Sigmoid colon (tissue), 7 donors: ENCODE data around the gene SH2D6. TPM values are rescaled to one million over a fixed set of nuclear protein-coding genes. Genes with fewer than 3 reads are reported as not detected.
"Not testable (repeated sequence)": the region's sequence is repeated elsewhere in the genome, so short reads cannot be mapped to it uniquely, and the experiment has no call there.

Experiments
- DNase-seq: peaks from one replicate; pipeline ENCODE4 v3.0.0-alpha.2; 2019
- H3K27ac ChIP-seq, 4 donors: fragments of 200-600 bp; sonication (generic); one replicate each; pipeline ENCODE4 v1.5.1; 2016 to 2019; ENCODE audit warnings: mild to moderate bottlenecking in 1 of 4
- H3K27me3 ChIP-seq, 3 donors: fragments of 200-600 bp; sonication (generic); one replicate each; pipeline ENCODE4 v1.5.1; 2019; ENCODE audit warnings: mild to moderate bottlenecking in 1 of 3
- H3K36me3 ChIP-seq, 4 donors: fragments of 200-600 bp; sonication (generic); one replicate each; pipeline ENCODE4 v1.5.1; 2016 to 2019
- H3K4me1 ChIP-seq, 4 donors: fragments of 200-600 bp; sonication (generic); one replicate each; pipeline ENCODE4 v1.5.1; 2017 to 2019
- H3K4me3 ChIP-seq, 4 donors: fragments of 200-600 bp; sonication (generic); one replicate each; pipeline ENCODE4 v1.5.1; 2017 to 2019; ENCODE audit warnings: mild to moderate bottlenecking in 2 of 4, moderate library complexity in 1 of 4
- H3K9me3 ChIP-seq, 4 donors: fragments of 200-600 bp in 3 of 4; sonication (generic) in 3 of 4; one replicate each; pipeline versions ENCODE4 v1.5.1 to v1.6.1; 2013 to 2019
- CTCF ChIP-seq, 4 experiments: fragments of 450-650 bp in 3 of 4; fragments of 200-600 bp in 1 of 4; IDR thresholded peaks; one replicate each; pipeline ENCODE4 v1.5.1; 2016 to 2019; ENCODE audit warnings: antibody characterized with exemption in 4 of 4, mild to moderate bottlenecking in 3 of 4, moderate library complexity in 2 of 4
- EP300 ChIP-seq, 4 donors: sonication (generic); formaldehyde crosslinking; IDR thresholded peaks; one replicate each; pipeline ENCODE4 v1.6.1; 2017; ENCODE audit warnings: antibody characterized with exemption in 4 of 4
- POLR2A ChIP-seq, 2 donors: fragments of 450-650 bp; IDR thresholded peaks; one replicate each; pipeline ENCODE4 v1.6.1; 2016; ENCODE audit warnings: antibody characterized with exemption in 2 of 2, mild to moderate bottlenecking in 2 of 2, moderate library complexity in 2 of 2
- POLR2AphosphoS5 ChIP-seq, 4 donors: sonication (generic); formaldehyde crosslinking; IDR thresholded peaks; one replicate each; pipeline ENCODE4 v1.6.1; 2017; ENCODE audit warnings: antibody characterized with exemption in 4 of 4
- WGBS, 2 donors: extraction: QIAGEN DNeasy Blood & Tissue Kit; methylation state at CpG; one replicate each; pipeline ENCODE4 v1.1.7; 2013; 5-methylcytosine and 5-hydroxymethylcytosine counted together
- intact Hi-C: fragments of 100-400 bp; cut with DNase I; formaldehyde crosslinking; loops from one replicate; pipeline ENCODE4 v1.15.1; 2023
- polyA plus RNA-seq, 3 donors: library from polyadenylated mRNA; stranded (reverse); fragments of 200-250 nt; gene quantifications; one replicate each; pipeline ENCODE4 v1.2.3, GENCODE V29; 2013
- total RNA-seq, 4 donors: library from RNA; depleted of rRNA; stranded (reverse); fragments of >200 nt; gene quantifications; one replicate each; pipeline ENCODE4 v1.1.0, GENCODE V29; 2016
- donor health status: healthy with polysubstance abuse.
- donor health status: Bipolar disorder and iron deficiency.
- donor health status: healthy.

The SH2D6 gene
- total and polyA plus RNA-seq, 7 donors, result 2.8 to 14.6 (median 11.4) TPM; not detected in 4

GRCh38 chr2:85413592-85414420 lies 4.7 kb upstream of the SH2D6 start:
- Histone ChIP-seq H3K27ac (peak overlapping the region; percentile 44 to 60 (median 56)), H3K36me3 (no peaks in the 10 kb centered on the region), H3K9me3 (no peaks in the 10 kb centered on the region), H3K4me3 (peak overlapping the region; percentile 40 to 67 (median 54)), H3K27me3 (no peaks in the 10 kb centered on the region), H3K4me1 (peaks cover 0 to 31% (median 18%) of the 10 kb centered on the region in 4 donors)
- 4 to 7% methylated on average over 44 of the region's 44 CpGs for WGBS, 2 donors
- TF ChIP-seq CTCF (IDR thresholded peaks at IDR 0.05) (no peak), POLR2A (IDR thresholded peaks at IDR 0.05) (peak in 1 of 2 donors; percentile 26), POLR2AphosphoS5 (IDR thresholded peaks at IDR 0.05) (peak; percentile 17 to 45 (median 37)), EP300 (IDR thresholded peaks at IDR 0.05) (no peak)
- DNase-seq, result no peak
- intact Hi-C loops, result no loop called here

GRCh38 chr2:85414421-85414759 lies 4.1 kb upstream of the SH2D6 start:
- H3K9me3 ChIP-seq, intact Hi-C loops, H3K36me3 ChIP-seq, H3K27me3 ChIP-seq, DNase-seq: not testable (repeated sequence)
- 76 to 87% methylated on average over 5 of the region's 5 CpGs for WGBS, 2 donors
- H3K4me1 ChIP-seq, result peaks cover 0 to 31% (median 22%) of the 10 kb centered on the region in 4 donors
- peak overlapping the region in 3 of 4 donors; percentile 44 to 60 (median 55) for H3K27ac ChIP-seq
- H3K4me3 ChIP-seq, result peak overlapping the region in 1 of 4 donors; percentile 55

- TF ChIP-seq POLR2AphosphoS5 (IDR thresholded peaks at IDR 0.05), result no peak
- no peak for TF ChIP-seq EP300 (IDR thresholded peaks at IDR 0.05)
- no peak for TF ChIP-seq CTCF (IDR thresholded peaks at IDR 0.05)
- TF ChIP-seq POLR2A (IDR thresholded peaks at IDR 0.05), result no peak
- WGBS, 2 donors, result 74 to 85% methylated on average over 7 of the region's 7 CpGs
- peaks cover 0 to 32% (median 26%) of the 10 kb centered on the region in 4 donors for H3K4me1 ChIP-seq
- no peaks in the 10 kb centered on the region for H3K36me3 ChIP-seq
- H3K9me3 ChIP-seq, result no peaks in the 10 kb centered on the region
- intact Hi-C loops, result no loop called here
- H3K4me3 ChIP-seq, result no peak overlapping the region
- DNase-seq, result no peak
- no peaks in the 10 kb centered on the region for H3K27me3 ChIP-seq
- no peak overlapping the region for H3K27ac ChIP-seq
These were observed 3.6 kb upstream of the SH2D6 start for GRCh38 chr2:85414761-85415553.

- Histone ChIP-seq H3K27ac (no peak overlapping the region), H3K4me3 (no peak overlapping the region), H3K4me1 (peaks cover 0 to 37% (median 36%) of the 10 kb centered on the region in 4 donors), H3K36me3 (no peaks in the 10 kb centered on the region), H3K27me3 (no peaks in the 10 kb centered on the region), H3K9me3 (no peaks in the 10 kb centered on the region)
- intact Hi-C loops, result no loop called here
- TF ChIP-seq CTCF (IDR thresholded peaks at IDR 0.05) (no peak), POLR2A (IDR thresholded peaks at IDR 0.05) (no peak), EP300 (IDR thresholded peaks at IDR 0.05) (no peak), POLR2AphosphoS5 (IDR thresholded peaks at IDR 0.05) (no peak)
- DNase-seq, result no peak
- WGBS, 2 donors, result 83 to 89% methylated on average over 12 of the region's 12 CpGs
These were observed 2.4 kb upstream of the SH2D6 start for GRCh38 chr2:85415980-85416650.
